ENCODE measurements around the gene RIT2. TPM values are rescaled to one million over a fixed set of nuclear protein-coding genes. Genes with fewer than 3 reads are reported as not detected.
A peak's percentile ranks its signal among the peaks of the same experiment; 100 is the strongest.

RIT2 gene
- polyA plus RNA-seq, 1 of the 3 experiments (the other 2 are of a cell fraction), result not detected

DNA sequence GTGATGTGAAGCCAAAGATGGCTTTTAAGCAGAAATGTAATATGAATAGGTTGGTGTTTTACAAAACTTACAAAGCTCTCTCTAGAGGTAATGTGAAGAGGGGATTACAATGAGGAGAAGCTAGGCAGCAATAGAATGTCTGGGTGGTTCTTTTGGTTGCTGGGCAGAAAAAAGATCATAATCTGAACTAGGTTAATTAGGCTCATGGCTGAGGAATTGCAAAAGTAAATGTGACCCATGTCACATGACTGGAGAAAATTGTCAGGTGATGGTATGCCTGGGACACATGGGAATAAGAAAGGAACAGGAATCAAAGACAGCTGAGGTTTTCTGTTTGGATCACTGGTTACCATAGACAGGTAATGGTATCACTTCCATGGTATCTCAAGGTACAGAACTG is 7.5 kb upstream of the RIT2 start:
- Histone ChIP-seq H3F3A (replicated peaks; ENCODE audit: insufficient read depth) (no peaks in the 10 kb centered on the region), H3K4me1 (ENCODE audit: control insufficient read depth in 1 of 2, insufficient read depth in 2 of 2, low read depth in 1 of 2, low read length in 1 of 2) (no peaks in the 10 kb centered on the region), H3K27me3 (ENCODE audit: insufficient read depth) (no peaks in the 10 kb centered on the region), H3K4me3 (ENCODE audit: low read depth in 2 of 2, low read length in 1 of 2) (no peak overlapping the region), H3K9ac (no peak overlapping the region), H3K27ac (ENCODE audit: low read depth in 2 of 2, low read length in 1 of 2) (no peak overlapping the region), H3K9me2 (no peaks in the 10 kb centered on the region), H2AFZ (ENCODE audit: low read depth) (no peak overlapping the region), H3K9me3 (no peaks in the 10 kb centered on the region), H4K20me1 (ENCODE audit: insufficient read depth) (no peaks in the 10 kb centered on the region), H3K79me2 (ENCODE audit: insufficient read depth) (no peaks in the 10 kb centered on the region), H3K4me2 (no peak overlapping the region), H3K36me3 (replicated peaks in 1 of 2; ENCODE audit: control insufficient read depth in 1 of 2, insufficient read depth in 2 of 2, low read length in 1 of 2) (no peaks in the 10 kb centered on the region)
- DNase-seq, result no peak
- no peak for TF ChIP-seq EP300 (IDR thresholded peaks at IDR 0.05; ENCODE audit: borderline replicate concordance in 1 of 2, low read depth in 1 of 2, low read length in 1 of 2)
- TF ChIP-seq RFX5 (IDR thresholded peaks at IDR 0.05; ENCODE audit: low read length), result peak; percentile 51; the same call in 1 of the 2 replicates
- CTCF ChIA-PET, result interaction anchor here (0.9 kb wide), 1 partner anchor 8 kb away, joined by 3 read pairs; no protein-coding TSS in a partner anchor
- POLR2A ChIA-PET, result no interaction called here

DNA sequence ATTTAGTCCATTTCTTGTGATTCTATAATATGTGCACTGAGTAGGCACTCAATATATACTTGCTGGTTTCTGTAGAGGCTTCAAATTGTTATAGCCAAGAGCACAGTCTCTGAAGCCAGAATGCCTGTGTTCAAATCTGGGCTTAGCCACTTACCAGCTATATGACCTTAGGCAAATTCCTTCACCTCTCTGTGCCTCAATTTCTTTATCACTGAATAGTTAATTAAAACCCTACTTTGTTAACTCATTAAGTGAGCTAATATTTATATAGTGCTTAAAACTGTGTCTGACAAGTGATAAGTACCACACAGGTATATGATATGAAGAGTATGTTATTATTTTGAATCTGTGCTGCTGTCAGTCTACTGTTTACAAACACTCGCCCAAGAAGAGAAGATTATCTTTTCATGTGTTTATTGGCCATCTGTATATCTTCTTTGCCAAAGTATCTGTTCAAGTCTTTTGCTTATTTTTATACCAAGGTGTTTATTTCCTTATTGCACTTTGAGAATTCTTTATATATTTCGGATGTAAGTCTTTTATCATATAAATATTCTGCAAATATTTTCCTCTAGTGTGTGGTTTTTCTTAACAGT is 1.3 kb upstream of the RIT2 start:
- DNase-seq, result no peak
- Histone ChIP-seq H3K4me1 (ENCODE audit: control insufficient read depth in 1 of 2, insufficient read depth in 2 of 2, low read depth in 1 of 2, low read length in 1 of 2) (no peaks in the 10 kb centered on the region; a peak in 2 of 4 replicates), H3K4me2 (no peak overlapping the region), H4K20me1 (ENCODE audit: insufficient read depth) (no peaks in the 10 kb centered on the region), H3K27me3 (ENCODE audit: insufficient read depth) (no peaks in the 10 kb centered on the region), H2AFZ (ENCODE audit: low read depth) (no peak overlapping the region), H3K9ac (no peak overlapping the region), H3K36me3 (replicated peaks in 1 of 2; ENCODE audit: control insufficient read depth in 1 of 2, insufficient read depth in 2 of 2, low read length in 1 of 2) (no peaks in the 10 kb centered on the region), H3K9me2 (no peaks in the 10 kb centered on the region), H3F3A (replicated peaks; ENCODE audit: insufficient read depth) (no peaks in the 10 kb centered on the region), H3K9me3 (no peaks in the 10 kb centered on the region), H3K79me2 (ENCODE audit: insufficient read depth) (no peaks in the 10 kb centered on the region), H3K27ac (ENCODE audit: low read depth in 2 of 2, low read length in 1 of 2) (no peak overlapping the region), H3K4me3 (ENCODE audit: low read depth in 2 of 2, low read length in 1 of 2) (no peak overlapping the region)
- ChIA-PET CTCF (interaction anchor here (0.7 to 1.6 kb wide), 3 partner anchors 9 to 1002 kb away, joined by 3 to 5 read pairs (median 3); no protein-coding TSS in a partner anchor), POLR2A (no interaction called here)
- TF ChIP-seq NRF1 (IDR thresholded peaks at IDR 0.05; ENCODE audit: low read depth, low read length) (no peak), EZH2phosphoT487 (IDR thresholded peaks at IDR 0.05; ENCODE audit: borderline replicate concordance, low read depth) (no peak), TEAD4 (IDR thresholded peaks at IDR 0.05; ENCODE audit: borderline replicate concordance, insufficient read depth) (no peak), SMC3 (IDR thresholded peaks at IDR 0.05; ENCODE audit: low read depth, low read length) (no peak), RFX5 (IDR thresholded peaks at IDR 0.05; ENCODE audit: low read length) (no peak), ELF1 (IDR thresholded peaks at IDR 0.05) (no peak), NFIC (IDR thresholded peaks at IDR 0.05; ENCODE audit: borderline replicate concordance) (no peak), GABPA (IDR thresholded peaks at IDR 0.05; ENCODE audit: low read depth) (no peak), YY1 (IDR thresholded peaks at IDR 0.05; ENCODE audit: low read depth) (no peak), POLR2AphosphoS5 (IDR thresholded peaks at IDR 0.05; ENCODE audit: low read depth, low read length) (no peak), FOXM1 (IDR thresholded peaks at IDR 0.05; ENCODE audit: low read depth) (no peak)
- TF ChIP-seq, protein P1, sequence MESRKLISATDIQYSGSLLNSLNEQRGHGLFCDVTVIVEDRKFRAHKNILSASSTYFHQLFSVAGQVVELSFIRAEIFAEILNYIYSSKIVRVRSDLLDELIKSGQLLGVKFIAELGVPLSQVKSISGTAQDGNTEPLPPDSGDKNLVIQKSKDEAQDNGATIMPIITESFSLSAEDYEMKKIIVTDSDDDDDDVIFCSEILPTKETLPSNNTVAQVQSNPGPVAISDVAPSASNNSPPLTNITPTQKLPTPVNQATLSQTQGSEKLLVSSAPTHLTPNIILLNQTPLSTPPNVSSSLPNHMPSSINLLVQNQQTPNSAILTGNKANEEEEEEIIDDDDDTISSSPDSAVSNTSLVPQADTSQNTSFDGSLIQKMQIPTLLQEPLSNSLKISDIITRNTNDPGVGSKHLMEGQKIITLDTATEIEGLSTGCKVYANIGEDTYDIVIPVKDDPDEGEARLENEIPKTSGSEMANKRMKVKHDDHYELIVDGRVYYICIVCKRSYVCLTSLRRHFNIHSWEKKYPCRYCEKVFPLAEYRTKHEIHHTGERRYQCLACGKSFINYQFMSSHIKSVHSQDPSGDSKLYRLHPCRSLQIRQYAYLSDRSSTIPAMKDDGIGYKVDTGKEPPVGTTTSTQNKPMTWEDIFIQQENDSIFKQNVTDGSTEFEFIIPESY (IDR thresholded peaks at IDR 0.05; ENCODE audit: borderline replicate concordance, low read depth), result no peak
- TF ChIP-seq, protein P2, sequence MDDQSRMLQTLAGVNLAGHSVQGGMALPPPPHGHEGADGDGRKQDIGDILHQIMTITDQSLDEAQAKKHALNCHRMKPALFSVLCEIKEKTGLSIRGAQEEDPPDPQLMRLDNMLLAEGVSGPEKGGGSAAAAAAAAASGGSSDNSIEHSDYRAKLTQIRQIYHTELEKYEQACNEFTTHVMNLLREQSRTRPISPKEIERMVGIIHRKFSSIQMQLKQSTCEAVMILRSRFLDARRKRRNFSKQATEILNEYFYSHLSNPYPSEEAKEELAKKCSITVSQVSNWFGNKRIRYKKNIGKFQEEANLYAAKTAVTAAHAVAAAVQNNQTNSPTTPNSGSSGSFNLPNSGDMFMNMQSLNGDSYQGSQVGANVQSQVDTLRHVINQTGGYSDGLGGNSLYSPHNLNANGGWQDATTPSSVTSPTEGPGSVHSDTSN (IDR thresholded peaks at IDR 0.05), result no peak
- TF ChIP-seq, protein P3, sequence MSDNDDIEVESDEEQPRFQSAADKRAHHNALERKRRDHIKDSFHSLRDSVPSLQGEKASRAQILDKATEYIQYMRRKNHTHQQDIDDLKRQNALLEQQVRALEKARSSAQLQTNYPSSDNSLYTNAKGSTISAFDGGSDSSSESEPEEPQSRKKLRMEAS (IDR thresholded peaks at IDR 0.05; ENCODE audit: low read depth), result no peak
- TF ChIP-seq, protein P4, sequence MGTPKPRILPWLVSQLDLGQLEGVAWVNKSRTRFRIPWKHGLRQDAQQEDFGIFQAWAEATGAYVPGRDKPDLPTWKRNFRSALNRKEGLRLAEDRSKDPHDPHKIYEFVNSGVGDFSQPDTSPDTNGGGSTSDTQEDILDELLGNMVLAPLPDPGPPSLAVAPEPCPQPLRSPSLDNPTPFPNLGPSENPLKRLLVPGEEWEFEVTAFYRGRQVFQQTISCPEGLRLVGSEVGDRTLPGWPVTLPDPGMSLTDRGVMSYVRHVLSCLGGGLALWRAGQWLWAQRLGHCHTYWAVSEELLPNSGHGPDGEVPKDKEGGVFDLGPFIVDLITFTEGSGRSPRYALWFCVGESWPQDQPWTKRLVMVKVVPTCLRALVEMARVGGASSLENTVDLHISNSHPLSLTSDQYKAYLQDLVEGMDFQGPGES (IDR thresholded peaks at IDR 0.05; ENCODE audit: low read depth, low read length), result no peak
- WGBS (ENCODE audit: low lambda C conversion rate), result 39% methylated on average over 2 of the region's 2 CpGs
